Chondrocyte (in vitro differentiated cells): ENCODE measurements around the gene RGS10. TPM values are rescaled to one million over a fixed set of nuclear protein-coding genes. Genes with fewer than 3 reads are reported as not detected.
"Not testable (repeated sequence)": the region's sequence is repeated elsewhere in the genome, so short reads cannot be mapped to it uniquely, and the experiment has no call there.

Experiments
- DNase-seq: peaks from one replicate; pipeline ENCODE4 v3.0.0; 2021; ENCODE audit warnings: mixed read lengths, low spot score
- H3K27ac Mint-ChIP-seq: one replicate; pipeline ENCODE4 v1.8.0; 2021; ENCODE audit warnings: mild to moderate bottlenecking, moderate library complexity, mixed read lengths; ENCODE audit not compliant: unreplicated experiment
- H3K27me3 Mint-ChIP-seq: 2 replicates; pipeline ENCODE4 v1.8.0; 2021; ENCODE audit warnings: low read depth, mixed read lengths
- H3K36me3 Mint-ChIP-seq: 2 replicates; pipeline ENCODE4 v1.8.0; 2021; ENCODE audit warnings: low read depth, mixed read lengths
- H3K4me1 Mint-ChIP-seq: 2 replicates; pipeline ENCODE4 v1.8.0; 2021; ENCODE audit warnings: low read depth, mild to moderate bottlenecking, mixed read lengths
- H3K4me3 Mint-ChIP-seq: one replicate; pipeline ENCODE4 v1.8.0; 2021; ENCODE audit warnings: mild to moderate bottlenecking, moderate library complexity, mixed read lengths; ENCODE audit not compliant: unreplicated experiment
- H3K9me3 Mint-ChIP-seq: 2 replicates; pipeline ENCODE4 v1.8.0; 2021; ENCODE audit warnings: low read depth, mixed read lengths
- total RNA-seq: library from RNA; stranded (reverse); gene quantifications from 3 replicates; pipeline ENCODE4 v1.2.1, GENCODE V29; 2021
- TF ChIP-seq, protein P1 (sequence below): fragments of 200-600 bp; sonication (generic); IDR thresholded peaks from 2 replicates; pipeline ENCODE4 v1.5.0; 2021; ENCODE audit warnings: antibody characterized with exemption, mild to moderate bottlenecking, moderate library complexity

RGS10 gene
- total RNA-seq, 1 donor from 2014 or later: 19.7 TPM

DNA sequence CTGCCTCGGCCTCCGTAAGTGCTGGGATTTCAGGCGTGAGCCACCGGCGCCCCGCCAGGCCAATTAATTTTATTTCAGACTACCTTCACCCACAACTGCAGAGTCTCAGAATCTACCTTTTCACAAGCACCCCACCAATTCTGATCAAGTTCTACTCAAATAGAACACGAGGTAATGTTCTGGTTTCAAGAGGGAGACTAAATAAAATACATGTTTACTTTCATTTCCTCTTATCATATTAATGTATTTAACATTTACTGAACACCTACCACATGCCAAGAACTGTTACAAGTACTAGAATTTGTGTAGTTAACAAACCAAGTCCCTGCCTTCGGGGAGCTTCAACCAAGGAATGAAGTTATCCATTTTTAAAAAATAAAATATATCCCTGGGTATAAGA, 25.5 kb upstream of the RGS10 start:
- H3K27ac Mint-ChIP-seq: no peak overlapping the region
- no peak for DNase-seq
- peaks cover 2% of the 10 kb centered on the region for H3K36me3 Mint-ChIP-seq
- no peak overlapping the region for H3K4me3 Mint-ChIP-seq
- H3K4me1 Mint-ChIP-seq: no peaks in the 10 kb centered on the region
- no peaks in the 10 kb centered on the region for H3K27me3 Mint-ChIP-seq
- TF ChIP-seq, protein P1, sequence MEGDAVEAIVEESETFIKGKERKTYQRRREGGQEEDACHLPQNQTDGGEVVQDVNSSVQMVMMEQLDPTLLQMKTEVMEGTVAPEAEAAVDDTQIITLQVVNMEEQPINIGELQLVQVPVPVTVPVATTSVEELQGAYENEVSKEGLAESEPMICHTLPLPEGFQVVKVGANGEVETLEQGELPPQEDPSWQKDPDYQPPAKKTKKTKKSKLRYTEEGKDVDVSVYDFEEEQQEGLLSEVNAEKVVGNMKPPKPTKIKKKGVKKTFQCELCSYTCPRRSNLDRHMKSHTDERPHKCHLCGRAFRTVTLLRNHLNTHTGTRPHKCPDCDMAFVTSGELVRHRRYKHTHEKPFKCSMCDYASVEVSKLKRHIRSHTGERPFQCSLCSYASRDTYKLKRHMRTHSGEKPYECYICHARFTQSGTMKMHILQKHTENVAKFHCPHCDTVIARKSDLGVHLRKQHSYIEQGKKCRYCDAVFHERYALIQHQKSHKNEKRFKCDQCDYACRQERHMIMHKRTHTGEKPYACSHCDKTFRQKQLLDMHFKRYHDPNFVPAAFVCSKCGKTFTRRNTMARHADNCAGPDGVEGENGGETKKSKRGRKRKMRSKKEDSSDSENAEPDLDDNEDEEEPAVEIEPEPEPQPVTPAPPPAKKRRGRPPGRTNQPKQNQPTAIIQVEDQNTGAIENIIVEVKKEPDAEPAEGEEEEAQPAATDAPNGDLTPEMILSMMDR: no peak
- H3K9me3 Mint-ChIP-seq: no peaks in the 10 kb centered on the region

- TF ChIP-seq, protein P1: no peak
- Mint-ChIP-seq H3K27me3 (no peaks in the 10 kb centered on the region), H3K27ac (no peak overlapping the region), H3K9me3 (no peaks in the 10 kb centered on the region), H3K4me3 (no peak overlapping the region), H3K4me1 (no peaks in the 10 kb centered on the region), H3K36me3 (no peaks in the 10 kb centered on the region)
- no peak for DNase-seq
Observed at GRCh38 chr10:119562097-119562496, 19.6 kb upstream of the RGS10 start.

DNA sequence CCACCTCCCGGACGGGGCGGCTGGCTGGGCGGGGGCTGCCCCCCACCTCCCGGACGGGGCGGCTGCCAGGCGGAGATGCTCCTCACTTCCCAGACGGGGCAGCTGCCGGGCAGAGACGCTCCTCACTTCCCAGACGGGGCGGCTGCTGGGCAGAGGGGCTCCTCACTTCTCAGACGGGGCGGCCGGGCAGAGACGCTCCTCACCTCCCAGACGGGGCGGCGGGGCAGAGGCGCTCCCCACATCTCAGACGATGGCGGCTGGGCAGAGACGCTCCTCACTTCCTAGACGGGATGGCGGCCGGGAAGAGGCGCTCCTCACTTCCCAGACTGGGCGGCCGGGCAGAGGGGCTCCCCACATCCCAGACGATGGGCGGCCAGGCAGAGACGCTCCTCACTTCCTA, 17.0 kb upstream of the RGS10 start:
- H3K4me1 Mint-ChIP-seq, DNase-seq, H3K27ac Mint-ChIP-seq, H3K36me3 Mint-ChIP-seq, H3K27me3 Mint-ChIP-seq, H3K9me3 Mint-ChIP-seq, H3K4me3 Mint-ChIP-seq: not testable (repeated sequence)

- DNase-seq, H3K4me3 Mint-ChIP-seq, H3K9me3 Mint-ChIP-seq, H3K36me3 Mint-ChIP-seq, H3K27me3 Mint-ChIP-seq, H3K27ac Mint-ChIP-seq, H3K4me1 Mint-ChIP-seq: not testable (repeated sequence)
Observed at GRCh38 chr10:119556081-119556480, 13.6 kb upstream of the RGS10 start.

DNA sequence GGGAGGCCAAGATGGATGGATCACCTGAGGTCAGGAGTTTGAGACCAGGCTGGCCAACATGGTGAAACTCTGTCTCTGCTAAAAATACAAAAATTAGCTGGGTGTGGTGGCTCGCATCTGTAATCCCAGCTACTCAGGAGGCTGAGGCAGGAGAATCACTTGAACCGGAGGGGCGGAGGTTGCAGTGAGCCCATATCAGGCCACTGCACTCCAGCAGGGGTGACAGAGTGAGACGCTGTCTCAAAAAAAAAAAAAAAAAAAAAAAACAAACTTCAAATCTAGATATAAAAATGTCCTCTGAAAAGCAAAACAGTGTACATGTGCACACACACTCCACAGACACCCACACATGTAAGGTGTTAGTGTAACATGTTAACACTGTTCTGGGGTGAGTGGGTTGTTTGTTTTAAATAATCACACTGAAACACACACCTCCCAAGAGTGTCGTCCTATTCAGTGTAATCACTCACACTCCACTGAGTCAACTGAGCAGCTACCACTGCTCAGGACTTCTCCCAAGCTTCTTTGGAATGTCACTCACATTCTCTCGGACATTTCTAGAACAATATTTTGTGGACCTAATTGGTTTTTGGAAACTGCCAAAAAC, 12.8 kb upstream of the RGS10 start:
- Mint-ChIP-seq H3K27ac (no peak overlapping the region), H3K36me3 (no peaks in the 10 kb centered on the region), H3K4me3 (no peak overlapping the region), H3K9me3 (no peaks in the 10 kb centered on the region), H3K27me3 (peaks cover 4% of the 10 kb centered on the region), H3K4me1 (no peaks in the 10 kb centered on the region)
- DNase-seq: no peak
- TF ChIP-seq, protein P1: no peak

GRCh38 chr10:119550827-119551226, 8.3 kb upstream of the RGS10 start:
- Mint-ChIP-seq H3K27ac (no peak overlapping the region), H3K36me3 (no peaks in the 10 kb centered on the region), H3K4me3 (no peak overlapping the region), H3K4me1 (peaks cover 4% of the 10 kb centered on the region), H3K27me3 (peaks cover 20% of the 10 kb centered on the region), H3K9me3 (peaks cover 3% of the 10 kb centered on the region)
- no peak for DNase-seq
- TF ChIP-seq, protein P1: no peak
